HL-60/S4 (cell line): ENCODE measurements around the gene ANAPC10.

Experiments
- in situ Hi-C: fragments of 300-500 bp; cut with MboI; formaldehyde crosslinking; loops from 2 replicates; pipeline ENCODE4 v1.14.3; 2022; ENCODE audit warnings: low sequenced_read_pairs

Gene ANAPC10

DNA sequence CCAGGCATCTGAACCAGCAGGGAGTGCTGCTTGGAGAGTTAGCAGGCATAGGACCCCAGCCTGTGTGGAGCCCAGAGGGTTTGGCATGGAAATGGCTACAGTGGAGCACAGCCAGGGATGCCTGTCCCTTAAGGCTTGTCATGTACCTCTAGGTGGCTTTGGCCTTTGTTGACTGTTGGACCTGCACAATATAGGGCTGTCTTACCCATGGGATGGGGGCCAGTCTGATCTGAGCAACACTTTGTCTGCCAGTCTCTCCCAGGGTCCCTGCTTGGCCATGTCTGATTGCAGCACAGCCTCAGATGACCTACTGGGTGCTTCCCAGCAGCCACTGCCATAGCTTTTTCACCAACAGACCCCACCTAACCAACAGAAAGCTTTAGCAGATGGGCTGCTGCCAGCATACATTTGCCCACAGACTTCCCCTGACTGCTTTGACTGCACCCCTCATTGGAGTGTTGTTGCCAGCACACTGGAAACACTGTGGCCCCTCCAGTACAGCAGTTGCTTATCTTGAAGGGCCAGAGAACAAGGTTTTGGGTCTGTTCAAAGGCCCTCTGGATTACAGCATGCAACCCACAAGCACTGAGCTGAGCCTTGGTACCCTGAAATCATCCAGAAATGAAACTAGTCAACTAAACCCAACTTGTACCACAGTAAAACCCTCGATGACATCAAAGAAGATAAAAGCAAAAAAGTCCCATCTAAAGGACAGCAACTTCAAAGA lies 22.1 kb downstream of the ANAPC10 start:
- in situ Hi-C loops = no loop called here

DNA sequence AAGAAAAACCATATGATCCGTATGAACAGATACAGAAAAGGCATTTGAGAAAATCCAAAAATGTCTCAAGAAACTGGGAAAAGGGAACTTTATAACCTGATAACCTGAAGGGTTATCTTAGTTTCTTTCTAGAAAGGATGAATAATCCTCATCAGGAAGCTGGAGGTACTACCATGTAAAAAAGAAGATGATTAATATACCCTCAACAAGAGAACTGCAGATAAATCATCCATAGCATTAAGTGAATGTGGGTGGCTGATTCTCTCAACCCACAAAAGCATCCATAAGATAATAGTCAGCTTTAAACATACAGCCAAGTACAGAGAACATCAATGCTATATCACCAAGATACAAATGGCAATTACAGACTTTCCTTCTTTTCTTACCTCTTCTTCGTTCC lies 26.4 kb downstream of the ANAPC10 start:
- in situ Hi-C loops = loop anchor here (25.0 kb wide), 1 partner anchor 884 kb away; no protein-coding TSS in a partner anchor

DNA sequence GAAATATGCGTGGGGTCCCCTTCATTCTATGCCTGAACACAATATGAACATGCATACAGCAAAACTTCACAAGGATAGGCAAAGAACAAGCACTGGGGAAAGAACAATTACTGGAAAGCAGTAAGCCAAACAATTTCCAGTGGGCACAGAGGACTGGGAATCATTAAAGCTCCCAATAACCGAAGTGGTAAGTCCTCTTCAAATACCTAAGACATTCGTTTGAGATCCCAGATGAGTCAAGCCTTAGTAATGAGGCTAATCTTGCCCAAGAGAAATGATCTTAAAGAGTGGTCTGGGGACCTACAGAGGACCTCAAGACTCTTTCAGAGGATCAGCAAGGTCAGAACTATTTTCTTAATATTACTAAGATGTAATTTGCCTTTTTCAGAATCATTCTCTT lies 28.6 kb downstream of the ANAPC10 start:
- in situ Hi-C loops = loop anchor here (25.0 kb wide), 1 partner anchor 882 kb away; no protein-coding TSS in a partner anchor

DNA sequence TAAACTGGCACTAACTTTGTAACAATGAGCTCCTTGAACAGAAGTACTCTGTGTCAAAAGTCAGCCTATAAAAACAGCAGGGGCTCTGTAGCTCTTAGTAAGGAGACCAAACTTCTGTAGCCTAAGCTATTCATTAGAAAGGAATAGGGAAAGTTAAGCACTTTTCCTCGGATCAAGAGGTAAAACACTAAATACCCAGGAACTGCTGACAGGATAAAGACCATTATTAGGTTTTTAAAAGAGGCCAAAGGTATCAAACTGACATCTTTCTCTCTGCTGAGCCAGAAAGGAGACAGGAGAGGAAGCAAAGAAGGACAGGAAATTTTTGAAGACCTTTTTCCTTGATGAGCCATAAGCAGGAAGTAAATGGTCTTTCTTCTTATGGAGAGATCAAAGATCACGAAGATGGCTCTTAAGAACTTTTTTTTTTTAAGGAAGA lies 31.9 kb downstream of the ANAPC10 start:
- in situ Hi-C loops = loop anchor here (25.0 kb wide), 1 partner anchor 879 kb away; no protein-coding TSS in a partner anchor

DNA sequence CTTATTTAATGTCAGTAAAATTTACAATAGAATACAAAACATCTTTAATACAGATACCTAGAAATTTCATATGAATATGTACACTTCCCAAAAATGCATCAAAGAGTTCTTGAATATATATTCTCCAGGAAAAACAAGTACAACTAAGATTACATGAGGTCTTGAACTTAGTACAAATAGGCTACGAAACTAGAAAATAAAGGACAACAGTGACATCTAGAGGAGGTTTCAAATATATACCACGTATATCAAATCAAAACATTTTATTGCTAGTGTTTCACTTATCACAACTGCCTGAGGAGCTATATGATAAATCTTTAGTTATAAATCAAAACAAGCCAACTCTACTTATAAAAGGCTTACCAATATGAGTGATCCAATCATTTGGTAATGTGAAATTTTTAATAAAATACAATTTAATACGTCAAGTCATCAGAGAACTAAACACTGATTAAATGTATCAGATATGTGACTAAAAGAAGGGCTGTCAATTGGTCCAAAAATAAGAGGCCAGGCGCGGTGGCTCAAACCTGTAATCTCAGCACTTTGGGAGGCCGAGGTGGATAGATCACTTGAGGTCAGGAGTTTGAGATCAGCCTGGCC lies 36.6 kb downstream of the ANAPC10 start:
- in situ Hi-C loops = loop anchor here (25.0 kb wide), 1 partner anchor 874 kb away; no protein-coding TSS in a partner anchor

DNA sequence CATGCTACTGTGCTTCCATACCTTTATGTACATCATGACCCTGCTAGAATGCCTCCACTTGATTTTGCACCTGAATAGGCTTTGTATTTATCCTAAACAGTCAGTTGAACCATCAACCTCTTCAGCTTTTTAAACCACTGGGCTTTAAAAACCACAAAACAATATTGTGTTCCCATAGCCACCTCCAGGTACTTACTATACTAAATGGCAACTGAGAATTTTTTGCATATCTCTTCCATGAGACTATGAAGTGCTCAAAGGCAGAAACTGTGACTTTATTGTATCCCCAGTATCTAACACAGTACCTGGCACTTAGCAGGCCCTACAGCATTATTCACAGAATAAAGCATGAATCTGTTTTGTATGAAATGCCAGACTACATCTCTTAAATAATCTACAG lies 39.7 kb downstream of the ANAPC10 start:
- in situ Hi-C loops = loop anchor here (25.0 kb wide), 1 partner anchor 871 kb away; no protein-coding TSS in a partner anchor

DNA sequence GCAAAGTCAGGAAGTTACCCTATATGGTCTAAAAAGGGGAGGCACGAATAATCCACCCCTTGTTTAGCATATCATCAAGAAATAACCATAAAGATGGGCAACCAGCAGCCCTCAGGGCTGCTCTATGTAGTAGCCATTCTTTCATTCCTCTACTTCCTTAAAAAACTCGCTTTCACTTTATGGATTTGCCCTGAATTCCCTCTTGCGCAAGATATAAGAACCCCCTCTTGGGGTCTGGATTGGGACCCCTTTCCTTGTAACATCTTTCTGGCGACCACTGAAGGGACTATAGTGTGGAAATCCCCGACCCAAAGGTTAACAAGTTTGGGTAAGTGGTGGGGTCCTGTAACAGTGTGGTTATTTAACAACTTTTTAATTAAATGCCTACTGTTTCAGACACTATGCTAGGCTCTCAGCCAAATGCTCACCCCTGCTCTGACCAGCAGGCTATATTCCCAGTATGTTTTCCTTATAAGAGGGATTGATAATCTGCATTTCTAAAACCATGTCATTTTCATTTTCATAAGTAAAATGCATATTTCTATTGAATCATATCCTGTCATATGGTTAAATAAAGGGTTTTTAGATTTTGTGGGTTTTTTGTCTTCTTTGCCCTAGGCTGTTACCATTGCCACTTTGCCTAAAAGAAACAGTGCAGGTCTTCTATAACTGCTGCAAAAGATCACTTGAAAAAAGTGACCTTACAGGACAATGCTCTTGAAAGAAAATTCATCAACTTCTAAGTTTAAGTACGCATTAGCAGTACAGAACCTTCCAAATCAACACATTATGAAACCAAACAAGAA lies 41.5 kb downstream of the ANAPC10 start:
- in situ Hi-C loops = loop anchor here (25.0 kb wide), 1 partner anchor 869 kb away; no protein-coding TSS in a partner anchor

DNA sequence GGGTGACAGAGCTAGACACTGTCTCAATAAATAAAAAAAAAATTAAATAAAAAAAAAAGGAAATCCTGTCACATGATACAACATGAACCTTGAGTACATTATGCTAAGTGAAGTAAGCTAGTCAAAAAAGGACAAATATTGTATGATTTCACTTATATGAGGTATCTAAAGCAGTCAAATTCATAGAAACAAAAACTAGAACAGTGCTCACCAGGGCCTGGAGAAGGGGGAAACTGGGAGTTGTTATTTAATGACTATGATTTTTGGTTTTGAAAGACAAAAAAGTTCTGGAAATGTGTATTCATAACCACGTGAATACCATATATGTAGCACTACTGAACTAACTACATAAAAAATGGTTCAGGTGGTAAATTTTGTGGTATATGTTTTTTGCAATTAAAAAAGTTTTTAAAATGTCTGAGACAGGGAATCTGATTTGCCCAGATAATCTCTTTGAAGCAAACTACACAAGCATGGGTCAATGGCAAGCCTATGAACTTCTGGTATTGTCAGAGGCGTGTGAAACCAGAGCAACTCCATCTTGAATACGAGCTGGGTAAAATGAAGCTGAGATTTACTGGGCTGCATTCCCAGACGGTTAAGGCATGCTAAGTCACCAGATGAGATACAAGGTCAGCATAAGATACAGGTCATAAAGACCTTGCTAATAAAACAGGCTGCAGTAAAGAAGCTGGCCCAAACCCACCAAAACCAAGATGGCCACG lies 42.3 kb downstream of the ANAPC10 start:
- in situ Hi-C loops = loop anchor here (25.0 kb wide), 1 partner anchor 868 kb away; no protein-coding TSS in a partner anchor

DNA sequence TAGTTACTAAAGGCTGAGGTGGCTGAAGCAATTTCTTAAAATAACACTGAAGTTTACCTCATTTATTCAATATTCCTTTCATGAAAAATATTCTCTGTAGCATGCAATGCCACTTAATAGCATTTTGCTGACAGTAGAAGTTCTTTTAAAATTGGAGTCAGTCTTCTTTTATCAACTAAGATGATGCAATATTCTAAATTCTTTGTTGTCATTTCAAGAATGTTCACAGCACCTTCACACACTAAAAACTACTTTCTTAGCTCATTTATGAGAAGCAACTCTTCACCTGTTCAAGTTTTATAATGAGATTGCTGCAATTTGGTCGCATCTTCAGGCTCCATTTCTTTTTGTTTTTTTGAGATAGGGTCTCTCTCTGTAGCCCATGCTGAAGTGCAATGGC lies 48.8 kb downstream of the ANAPC10 start:
- in situ Hi-C loops = no loop called here

DNA sequence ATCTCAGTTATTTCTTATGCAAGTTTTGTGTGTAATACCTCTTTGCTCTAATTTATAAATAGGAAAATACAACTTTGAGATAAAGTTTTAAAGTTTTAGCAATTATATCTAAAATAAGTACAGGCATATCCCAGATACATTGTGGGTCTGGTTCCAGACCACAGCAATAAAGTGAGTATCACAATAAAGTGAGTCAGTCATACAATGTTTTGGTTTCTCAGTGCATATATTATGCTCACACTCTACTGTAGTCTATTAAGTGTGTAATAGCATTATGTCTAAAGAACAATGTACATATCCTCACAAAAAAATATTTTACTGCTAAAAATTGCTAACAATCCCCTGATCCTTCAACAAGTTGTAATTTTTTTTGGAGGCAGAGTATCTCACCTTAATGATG lies 49.2 kb downstream of the ANAPC10 start:
- in situ Hi-C loops = no loop called here

DNA sequence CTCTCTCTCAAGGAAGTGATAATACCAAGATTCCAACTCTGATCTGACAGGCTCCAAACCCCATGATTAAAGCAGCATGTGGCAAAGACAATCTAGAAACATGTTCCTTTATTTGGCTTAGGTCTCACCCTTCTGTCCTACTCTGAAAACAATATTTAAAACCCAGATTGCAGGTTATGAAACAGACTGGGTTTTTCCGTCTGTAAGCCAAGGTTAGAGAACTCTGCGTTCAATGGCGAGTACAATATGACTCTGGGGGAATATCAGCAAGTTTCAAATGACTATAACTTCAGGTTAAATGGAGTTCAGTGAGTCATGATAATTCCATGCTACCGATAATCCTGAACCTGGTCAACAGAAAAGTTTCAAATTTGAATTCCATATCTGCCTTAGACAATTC lies 50.8 kb downstream of the ANAPC10 start:
- in situ Hi-C loops = no loop called here

DNA sequence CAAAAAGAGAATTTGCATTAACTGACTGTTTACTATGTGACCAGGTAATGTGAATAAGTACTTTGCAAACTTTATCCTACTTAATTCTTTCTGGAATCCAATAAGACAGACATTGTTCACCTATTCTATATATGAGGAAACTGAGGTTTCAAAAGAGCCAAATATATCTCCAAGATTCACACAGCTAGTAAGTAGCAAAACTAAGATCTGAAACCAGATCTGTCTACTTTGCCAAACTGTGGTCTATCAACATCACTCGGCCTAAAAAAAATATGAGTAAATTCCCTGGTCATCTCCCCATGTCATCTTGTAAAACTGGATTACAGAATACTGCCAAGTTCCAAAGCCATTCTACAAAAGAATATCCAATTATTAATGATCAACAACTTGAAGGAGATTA lies 52.8 kb downstream of the ANAPC10 start:
- in situ Hi-C loops = no loop called here

DNA sequence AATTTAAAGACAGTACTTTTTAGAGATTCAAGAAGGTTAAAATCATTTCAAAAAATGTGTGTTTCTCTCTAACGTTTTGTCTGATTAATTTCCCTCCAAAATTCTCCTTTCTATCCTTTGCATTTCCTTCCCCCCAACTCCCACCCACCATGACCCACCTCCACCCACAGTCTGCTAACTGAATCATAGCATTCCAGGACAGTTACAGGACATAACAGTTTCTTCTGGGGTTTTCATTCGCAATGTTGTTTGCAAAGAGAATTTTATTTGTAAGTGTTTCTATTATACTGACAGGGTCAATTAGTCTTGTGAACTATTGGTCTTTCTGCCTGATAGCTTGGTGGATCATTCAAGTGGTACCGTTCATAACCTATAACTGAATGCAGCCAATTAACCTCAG lies 53.7 kb downstream of the ANAPC10 start:
- in situ Hi-C loops = no loop called here

DNA sequence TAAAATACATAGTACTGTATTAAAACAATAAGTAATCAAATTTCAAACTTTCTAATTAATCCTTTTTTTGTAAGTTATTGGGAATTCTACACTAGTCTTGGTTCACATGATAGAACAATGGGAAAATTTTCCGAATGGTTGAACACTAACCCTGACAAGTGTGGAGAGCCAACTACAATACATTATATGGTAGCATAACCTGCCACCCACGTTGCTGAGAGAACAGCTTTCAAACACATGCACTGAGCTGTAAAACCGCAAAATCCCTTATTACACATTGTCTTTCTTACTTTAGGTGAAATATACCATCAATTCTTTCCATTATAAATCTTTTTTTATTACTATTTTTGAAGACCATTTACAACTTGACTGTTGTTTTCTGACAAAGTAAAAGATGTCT lies 54.7 kb downstream of the ANAPC10 start:
- in situ Hi-C loops = no loop called here

DNA sequence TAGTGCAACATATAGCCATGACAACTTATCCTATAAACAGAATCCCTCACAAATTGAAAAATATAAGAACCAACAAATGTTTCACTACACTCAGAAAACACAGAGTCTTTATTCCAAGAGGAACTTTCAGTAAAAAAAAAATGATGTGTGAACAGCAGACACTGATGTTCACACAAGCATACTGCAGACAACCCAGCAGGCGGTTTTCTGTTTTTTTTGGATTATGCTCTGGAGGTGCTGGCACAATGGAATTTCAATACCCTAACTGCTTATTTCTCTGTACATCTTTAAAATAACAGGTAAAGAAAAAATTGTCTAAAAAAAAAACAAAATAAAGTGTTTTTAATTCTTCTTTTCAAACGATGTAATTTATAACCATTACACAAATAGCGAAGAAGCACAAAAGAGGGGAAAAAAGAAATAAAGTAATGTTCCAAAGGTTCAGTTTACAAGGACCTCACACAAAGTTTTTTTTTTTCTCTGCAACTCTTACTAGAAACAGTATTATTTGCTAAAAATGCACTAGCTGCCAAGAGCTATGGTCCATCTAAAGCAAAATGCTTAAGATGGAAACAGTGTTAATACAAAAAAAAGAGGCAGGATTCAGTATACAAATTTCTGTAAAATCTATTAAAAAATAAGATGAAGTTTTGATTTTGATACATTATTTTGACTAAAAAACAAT lies 55.3 kb downstream of the ANAPC10 start:
- in situ Hi-C loops = no loop called here

DNA sequence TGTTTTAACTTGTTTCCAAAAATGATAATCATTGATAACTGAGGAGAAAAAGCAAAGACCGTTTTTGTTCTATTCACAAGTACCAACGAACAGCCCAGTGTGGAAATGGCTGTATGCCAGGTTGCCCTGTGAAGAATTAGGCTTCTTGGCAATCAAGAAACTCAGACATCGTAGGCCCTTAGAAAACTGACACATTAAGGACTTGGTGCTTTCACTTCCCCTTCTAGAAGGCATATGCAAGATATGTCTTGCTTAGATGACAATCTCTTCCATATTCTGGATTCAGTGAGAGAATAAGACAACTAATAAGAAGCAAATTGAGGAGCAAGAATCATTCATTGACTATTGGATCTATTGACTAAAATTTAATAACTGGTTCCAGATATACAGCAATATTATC lies 56.6 kb downstream of the ANAPC10 start:
- in situ Hi-C loops = no loop called here

DNA sequence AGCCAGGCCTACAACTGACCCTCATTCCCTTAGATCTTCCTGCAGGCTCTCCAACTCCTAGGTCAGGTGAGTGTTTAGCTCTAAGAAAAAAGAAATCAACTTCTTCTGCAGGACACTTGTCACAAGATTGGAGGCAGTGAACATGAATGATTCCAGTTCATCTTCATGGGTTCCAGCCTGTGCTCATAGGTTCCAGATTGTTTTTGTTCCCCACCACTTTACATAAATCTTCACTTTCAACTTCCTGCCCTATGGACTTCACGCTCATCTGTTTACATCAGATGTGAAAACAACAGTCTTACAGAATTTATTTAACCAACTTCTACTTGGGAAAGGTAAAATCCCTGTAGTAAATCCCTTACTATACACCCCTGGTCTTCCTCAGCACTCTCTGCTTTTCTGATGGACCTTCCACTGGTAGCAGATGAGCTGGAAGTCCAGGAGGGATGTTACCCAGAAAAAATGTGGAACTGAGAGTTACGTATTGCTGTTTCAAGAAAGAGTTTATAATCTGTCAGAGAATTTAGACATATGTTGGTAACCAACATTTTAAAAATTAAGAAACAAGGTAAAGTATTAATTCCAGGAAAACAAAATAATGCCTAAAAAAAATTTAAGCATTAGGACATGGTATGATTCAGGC lies 62.4 kb downstream of the ANAPC10 start:
- in situ Hi-C loops = no loop called here

DNA sequence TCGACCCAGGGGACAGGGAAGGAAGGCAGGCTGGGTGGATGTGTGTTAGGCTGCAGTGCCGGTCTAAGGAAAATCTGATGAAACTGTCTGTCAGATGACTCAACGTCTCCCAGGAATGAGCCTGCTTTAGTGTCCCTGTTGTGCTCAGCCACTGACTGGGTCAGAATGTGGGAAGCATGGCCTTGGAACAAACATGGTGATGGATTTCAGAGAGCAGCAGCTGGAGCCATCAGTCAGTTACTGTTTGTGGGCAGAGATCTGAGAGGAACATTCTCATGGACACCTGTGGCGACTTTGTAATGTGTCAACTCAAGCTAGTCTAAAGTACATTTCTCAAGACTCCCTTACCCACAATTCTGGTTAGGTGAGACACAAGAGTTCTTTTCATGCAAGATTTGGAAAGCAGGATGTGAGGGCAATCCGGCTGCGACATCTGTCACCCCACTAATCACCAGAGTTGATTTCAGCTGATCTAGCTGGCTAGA lies 63.2 kb downstream of the ANAPC10 start:
- in situ Hi-C loops = no loop called here

DNA sequence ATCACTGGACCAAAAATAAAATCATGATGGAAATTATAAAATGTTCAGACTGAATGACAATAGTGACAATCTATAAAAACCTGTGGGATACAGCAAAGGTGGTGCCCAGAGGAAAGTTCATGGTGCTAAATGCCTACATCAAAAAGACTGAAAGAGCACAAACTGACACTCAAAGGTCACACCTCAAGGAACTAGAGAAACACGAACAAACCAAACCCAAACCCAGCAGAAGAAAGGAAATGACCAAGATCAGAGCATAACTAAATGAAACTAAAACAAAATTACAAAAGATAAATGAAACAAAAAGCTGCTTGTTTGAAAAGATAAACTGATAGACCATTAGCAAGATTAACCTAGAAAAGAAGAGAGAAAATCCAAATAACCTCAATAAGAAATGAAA lies 78.7 kb downstream of the ANAPC10 start:
- in situ Hi-C loops = no loop called here

DNA sequence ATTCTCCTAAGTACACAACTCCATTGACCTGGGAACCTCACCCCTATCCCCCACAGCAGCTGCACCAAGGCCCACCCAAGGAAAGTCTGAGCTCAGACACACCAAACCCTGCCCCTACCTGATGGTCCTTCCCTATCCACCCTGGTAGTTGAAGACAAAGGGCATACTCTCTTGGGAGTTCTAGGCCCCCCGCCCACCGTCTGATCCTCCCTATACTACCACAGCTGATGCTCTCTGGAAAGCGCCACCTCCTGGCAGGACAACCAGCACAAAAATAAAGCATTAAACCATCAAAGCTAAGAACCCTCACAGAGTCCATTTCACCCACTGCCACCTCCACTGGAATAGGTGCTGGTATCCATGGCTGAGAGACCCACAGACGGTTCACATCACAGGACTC lies 83.6 kb downstream of the ANAPC10 start:
- in situ Hi-C loops = no loop called here
